Activated T-helper 1 cell treated with anti-CD3 and anti-CD28 coated beads, Interleukin-2, amount 50 U/mL, for 16 hours (primary cell): ENCODE results near the gene SCN4B.

ENCODE experiments used
- DNase-seq, 2 donors: peaks; one replicate each; pipeline ENCODE4 v3.0.0-alpha.2; 2020; ENCODE audit warnings: low read depth in 1 of 2, low spot score in 1 of 2

SCN4B gene

DNA sequence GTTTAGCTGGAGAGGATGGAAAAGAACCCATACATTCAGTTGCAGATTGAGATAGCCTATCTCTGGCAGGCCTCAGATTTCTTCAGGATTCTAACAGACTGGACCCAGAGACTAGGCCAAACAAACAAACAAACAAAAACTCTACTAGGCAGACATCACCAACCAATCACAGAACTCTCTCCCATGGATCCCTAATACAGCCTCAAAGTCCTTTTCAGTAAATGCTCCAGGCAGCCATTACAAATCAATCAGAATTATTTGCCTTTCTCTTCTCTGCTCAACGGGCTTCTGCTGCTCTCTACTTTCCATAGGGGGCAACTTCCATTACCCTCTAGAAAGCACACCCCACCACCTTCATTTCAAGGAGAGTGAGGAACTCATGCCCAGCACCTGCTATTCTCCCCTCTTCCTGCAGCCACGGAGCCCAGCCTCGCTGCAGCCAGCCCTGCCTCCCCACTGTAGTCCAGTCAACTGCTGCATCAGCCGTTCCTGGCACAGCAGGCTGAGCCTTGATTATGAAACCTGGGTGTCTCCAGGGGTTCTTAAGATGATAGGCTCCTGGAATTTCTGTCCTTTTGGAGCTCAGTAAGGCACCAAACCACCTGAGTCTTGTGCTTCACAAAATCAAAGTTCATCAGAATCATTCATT is 46.8 kb downstream of the SCN4B start:
- no peak for DNase-seq

GRCh38 chr11:118104491-118104890 is 48.1 kb downstream of the SCN4B start:
- DNase-seq, result no peak

DNA sequence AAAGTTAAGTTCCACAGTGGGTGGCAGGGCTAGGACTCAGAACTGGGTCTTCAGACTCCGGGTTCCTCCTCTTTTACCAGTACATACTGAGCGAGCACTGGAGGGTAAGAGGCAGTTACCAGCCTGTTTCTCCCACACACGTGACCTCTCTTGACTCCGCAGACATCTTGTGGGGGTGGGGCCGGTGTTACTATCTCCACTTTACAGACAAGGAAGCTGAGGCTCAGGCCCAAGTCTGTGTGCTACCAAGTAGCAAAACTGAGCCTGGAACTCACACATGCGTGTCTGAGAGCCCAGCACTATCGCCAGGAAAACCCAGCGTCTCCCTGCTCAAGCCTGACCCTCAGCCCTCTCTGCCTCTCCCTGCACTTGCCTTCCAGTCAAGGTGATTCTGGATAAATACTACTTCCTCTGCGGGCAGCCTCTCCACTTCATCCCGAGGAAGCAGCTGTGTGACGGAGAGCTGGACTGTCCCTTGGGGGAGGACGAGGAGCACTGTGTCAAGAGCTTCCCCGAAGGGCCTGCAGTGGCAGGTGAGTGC is 49.8 kb downstream of the SCN4B start:
- no peak for DNase-seq

DNA sequence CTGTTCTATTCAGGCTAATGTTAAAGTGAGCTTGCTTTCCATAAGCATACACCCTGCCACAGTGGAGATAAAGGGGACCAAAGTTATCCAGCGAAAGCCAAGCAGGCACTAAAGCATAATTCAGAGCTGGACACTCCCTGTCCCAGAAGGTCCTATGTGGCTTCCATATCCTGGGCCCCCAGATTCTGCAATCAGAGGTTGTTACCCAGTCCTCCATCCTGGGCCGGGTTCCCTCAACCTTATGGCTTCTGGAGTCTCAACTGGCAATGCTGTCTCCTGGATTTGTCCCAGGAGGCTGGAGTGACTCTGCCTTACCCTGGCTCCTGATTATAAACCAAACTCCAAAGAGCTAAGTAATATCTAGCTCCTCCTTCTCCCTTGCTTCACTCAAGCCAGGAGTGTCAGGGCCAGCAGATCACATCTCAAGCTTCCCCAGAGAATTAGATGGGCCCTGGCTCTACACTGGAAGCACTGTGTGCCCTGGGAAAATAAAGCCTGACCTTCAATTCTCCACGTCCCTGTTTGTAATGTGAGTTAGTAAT is 51.9 kb downstream of the SCN4B start:
- DNase-seq, result no peak

DNA sequence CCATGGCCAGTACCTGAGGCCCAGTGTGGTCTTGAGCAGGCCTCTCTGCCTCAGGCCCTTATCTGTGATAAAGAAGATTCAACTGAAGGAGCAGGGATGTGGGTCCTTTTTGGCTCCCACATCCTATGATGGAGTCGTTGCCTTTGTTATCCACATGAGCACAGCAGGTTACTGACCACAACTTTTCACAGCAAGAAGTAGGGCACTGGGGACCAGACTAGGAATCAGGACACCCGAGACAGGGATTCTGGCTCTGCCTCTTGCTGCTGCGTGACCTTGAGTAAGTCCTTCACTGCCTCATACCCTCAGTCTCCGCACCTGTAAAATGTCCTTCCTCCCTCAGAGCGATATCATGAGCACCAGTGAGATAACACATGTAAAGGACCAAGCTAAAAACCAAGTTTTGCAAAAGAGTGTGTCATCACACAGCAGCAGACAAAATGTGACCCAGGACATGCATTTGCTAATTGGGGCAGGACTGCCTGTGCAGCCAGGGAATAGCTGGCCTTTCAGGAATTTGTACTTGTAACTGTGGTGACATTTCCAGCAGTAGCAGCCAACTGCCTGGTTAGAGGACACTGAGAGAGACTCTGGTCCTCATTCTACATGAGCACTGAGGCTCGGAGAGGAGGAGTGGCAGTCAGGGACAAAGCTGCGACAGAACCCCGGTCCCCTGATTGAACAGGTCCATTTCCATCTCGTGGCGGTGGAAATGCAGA is 52.6 kb downstream of the SCN4B start:
- DNase-seq, result no peak

DNA sequence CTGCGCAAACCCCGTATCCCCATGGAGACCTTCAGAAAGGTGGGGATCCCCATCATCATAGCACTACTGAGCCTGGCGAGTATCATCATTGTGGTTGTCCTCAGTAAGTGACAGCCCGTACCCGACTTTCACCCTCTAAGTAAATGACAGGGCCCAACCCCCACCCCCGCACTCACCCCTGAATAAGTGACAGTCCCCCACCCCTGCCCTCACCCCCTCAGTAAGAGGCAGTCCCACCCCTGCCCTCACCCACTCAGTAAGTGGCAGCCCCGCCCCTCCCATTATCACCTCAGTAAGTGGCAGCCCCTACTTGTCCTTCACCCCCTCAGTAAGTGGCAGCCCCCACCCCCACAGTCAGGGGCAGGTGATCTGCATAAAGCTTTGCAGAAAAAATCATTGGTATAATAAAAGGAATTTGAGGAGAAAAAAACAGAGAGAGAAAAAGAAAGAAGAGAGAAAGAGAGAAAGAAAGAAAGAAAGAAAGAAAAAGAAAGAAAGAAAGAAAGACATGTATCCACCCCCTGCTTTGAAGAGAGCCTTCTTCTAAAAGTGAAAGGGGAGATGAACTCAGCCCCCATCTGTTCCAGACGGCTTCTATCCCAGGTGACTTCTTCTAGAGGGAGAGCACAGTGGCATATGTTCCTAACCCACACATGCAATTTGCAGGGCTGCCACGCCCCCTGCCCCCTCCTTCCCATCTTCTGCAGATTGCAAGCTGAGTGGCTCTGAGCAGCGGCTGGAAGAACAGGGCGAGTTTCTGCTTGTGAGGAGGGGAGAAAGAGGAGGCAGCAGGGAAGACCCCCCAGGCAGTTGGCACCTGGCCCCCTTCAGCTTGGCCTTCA is 53.4 kb downstream of the SCN4B start:
- DNase-seq, result no peak

- DNase-seq, result no peak
These were observed 56.7 kb downstream of the SCN4B start for GRCh38 chr11:118095967-118096367.

DNA sequence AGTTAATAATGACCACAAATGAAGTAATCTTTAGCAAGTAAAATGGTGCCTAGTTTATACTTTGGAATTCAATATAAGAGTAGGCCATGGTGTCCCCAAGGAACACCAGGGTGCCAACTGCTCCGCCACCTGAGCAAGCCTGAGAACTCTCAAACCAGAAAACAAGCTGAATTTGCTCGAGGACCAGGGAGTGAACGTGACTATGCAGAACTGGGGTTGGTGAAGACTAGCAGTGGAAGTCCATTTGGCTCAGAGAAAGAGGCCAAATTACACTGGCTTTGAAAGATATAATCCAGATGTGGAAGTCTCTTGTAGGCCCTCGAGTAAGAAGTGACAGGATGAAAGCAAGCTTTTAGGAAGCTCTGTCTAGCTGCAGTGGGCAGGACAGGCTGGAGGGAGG is 57.1 kb downstream of the SCN4B start:
- no peak for DNase-seq

DNA sequence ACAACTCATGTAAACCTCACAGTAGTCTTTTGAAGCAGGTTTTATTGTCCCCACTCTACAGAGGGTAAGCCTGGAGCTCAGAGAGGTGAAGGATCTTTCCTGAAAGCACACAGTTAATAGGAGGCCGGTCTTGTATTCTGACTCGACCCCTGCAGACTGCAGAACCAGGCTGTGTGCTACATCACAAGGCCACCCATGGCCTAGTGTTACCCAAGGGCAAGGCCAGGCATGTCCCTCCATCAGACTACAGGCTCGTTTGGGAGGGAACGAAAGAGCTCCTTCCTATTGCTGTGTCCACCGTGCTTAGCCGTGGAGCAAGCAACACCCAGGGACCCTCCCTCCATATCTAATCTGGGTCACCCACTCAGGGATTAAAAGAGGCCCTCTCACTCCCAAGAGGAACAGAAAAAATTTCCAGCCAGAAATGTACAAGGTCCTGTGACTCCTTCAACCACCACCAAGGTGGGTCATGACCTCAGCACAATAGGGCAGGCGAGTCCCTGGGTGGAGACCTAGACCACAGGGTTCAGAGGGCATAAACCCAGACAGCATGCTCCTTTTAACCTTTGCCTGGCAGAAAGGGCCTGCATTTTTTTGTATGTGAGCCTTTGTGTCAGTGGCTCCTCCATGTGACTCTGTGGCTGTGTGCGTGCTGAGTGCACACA is 59.6 kb downstream of the SCN4B start:
- DNase-seq, result no peak

DNA sequence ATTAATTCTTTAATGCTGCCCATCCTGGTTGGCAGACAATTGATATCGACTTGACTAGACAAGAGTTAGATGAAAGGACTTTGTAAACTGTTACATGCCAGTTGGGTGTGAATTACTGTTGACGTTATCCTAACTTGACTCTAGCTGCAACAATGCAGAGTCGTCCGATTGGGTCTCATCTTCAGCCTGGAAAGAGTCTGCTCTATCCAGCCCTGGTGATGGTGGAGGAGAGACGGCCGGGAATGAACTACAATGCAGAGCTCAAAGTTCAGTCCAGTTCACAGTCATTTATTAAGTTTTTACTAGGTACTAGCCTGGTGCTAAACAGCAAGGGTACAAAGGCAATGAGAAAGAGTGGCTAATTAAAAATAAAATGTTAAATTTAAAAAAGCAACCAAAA is 60.9 kb downstream of the SCN4B start:
- DNase-seq, result no peak

DNA sequence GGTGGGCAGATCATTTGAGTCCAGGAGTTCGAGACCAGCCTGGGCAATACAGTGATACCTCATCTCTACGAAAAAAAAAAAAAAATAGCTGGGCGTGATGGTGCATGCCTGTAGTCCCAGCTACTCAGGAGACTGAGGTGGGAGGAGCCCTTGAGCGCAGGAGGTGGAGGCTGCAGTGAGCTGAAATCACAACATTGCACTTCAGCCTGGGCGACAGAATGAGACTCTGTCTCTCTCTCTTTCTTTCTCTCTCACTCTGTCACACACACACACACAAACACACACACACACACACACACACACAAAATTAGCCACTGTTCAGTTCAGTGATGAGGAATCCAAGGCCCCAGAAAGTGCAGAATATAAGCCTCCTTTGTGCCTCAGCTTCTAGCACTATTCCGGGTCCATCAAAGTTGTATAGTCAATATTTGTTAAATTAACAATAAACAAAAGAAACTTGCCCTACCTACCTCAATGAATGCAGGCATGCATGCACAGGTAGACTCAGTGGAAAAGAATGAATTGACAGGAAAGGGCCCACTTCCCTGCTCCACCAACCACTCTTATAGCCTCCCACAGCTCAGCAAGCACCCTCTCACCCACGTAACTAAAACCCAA is 62.0 kb downstream of the SCN4B start:
- DNase-seq, result no peak

DNA sequence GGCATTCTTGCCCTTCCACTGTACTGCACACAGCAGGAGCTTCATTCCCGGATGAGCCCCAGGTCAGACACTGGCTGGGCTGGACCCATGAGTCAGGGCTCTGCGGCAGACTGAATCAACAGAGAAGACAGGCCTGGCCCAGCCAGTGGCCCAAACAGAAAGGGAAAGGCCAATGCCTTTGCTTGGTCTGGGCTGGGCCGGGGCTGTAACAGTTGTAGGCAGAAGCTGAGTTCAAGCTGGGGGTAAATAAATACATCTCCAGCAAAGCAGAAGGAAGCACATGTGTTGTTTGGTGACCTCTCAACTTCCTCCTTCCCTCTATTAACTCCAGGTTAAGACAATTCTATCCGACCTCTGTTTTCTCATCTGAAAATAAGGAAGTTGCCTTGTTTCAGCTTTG is 64.1 kb downstream of the SCN4B start:
- DNase-seq, result no peak

GRCh38 chr11:118087931-118088330 is 64.7 kb downstream of the SCN4B start:
- no peak for DNase-seq

DNA sequence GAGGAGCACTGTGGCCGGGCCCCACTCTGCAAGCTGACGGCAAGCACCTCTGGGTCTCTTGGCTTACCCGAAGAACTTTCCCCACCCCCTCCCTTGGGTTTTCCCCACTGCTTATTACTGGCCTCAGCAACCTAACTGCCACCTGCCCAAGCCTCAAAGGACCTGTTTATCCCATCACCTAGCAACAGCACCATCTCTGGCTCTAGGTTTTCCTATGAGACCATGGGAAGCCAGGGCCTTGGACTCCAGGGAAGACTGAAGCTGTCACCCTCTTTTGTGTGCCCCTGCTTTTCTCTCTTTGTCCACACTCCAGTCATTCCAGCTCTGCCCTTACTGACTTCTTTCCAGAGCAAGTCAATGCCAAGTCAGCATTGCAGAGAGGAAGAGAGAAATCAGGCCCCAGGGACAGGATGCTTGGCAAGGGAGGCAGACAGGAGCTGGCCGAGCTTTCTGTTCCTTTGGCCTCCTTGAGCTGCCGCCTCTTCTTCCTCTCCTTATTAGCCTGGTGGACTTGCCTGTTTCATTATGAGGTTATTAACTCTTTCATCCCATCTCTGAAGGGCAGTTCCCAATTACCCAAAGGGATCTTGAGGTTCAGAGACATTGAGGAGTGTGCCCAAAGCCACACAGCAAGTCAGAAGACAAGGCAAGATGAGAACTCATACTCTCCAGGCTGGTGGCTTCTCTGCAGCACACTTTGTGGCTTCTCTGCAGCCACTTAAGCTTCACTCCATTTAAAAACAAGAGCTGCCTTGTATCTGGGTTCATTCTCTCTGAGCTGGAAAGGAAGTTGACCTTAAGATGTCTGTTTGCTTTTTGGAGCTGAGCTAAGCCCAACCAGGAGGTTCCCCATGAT is 65.5 kb downstream of the SCN4B start, which contains the start of gene SMIM35:
Gene SMIM35, minus strand, starts transcription at position 51 of the 856 bp plus-strand sequence. CDS start 206 bp downstream, outside the sequence.
- DNase-seq, result no peak

GRCh38 chr11:118084656-118085055 is 68.0 kb downstream of the SCN4B start:
- DNase-seq, result no peak

- no peak for DNase-seq
These were observed 68.4 kb downstream of the SCN4B start for GRCh38 chr11:118084247-118084646.
